DOHH2 (cell line): Measurements from ENCODE around the gene DOCK1.
"Not testable (repeated sequence)": the region's sequence is repeated elsewhere in the genome, so short reads cannot be mapped to it uniquely, and the experiment has no call there.

ENCODE experiments used
- H3F3A ChIP-seq: fragments of 200-600 bp; sonication (generic), shearing (Covaris generic); 2 replicates; pipeline ENCODE4 v1.6.0; 2016; ENCODE audit warnings: antibody characterized with exemption, mild to moderate bottlenecking; ENCODE audit not compliant: control insufficient read depth, insufficient read depth
- H3K27ac ChIP-seq: fragments of 200-600 bp; sonication (generic); 2 replicates; pipeline ENCODE4 v1.5.1; 2014; ENCODE audit warnings: low read depth, mild to moderate bottlenecking, low read length, moderate library complexity
- H3K27me3 ChIP-seq: fragments of 200-600 bp; sonication (generic); 2 replicates; pipeline ENCODE4 v1.6.1; 2014; ENCODE audit warnings: mild to moderate bottlenecking, low read length, mixed read lengths; ENCODE audit not compliant: control insufficient read depth
- H3K36me3 ChIP-seq: fragments of 200-600 bp; sonication (generic); 2 replicates; pipeline ENCODE4 v1.6.1; 2014; ENCODE audit warnings: mild to moderate bottlenecking, low read length, moderate library complexity, mixed read lengths; ENCODE audit not compliant: control insufficient read depth
- H3K4me1 ChIP-seq: fragments of 200-600 bp; sonication (generic); 2 replicates; pipeline ENCODE4 v1.6.1; 2014; ENCODE audit warnings: mild to moderate bottlenecking, low read length, mixed read lengths; ENCODE audit not compliant: control insufficient read depth
- H3K4me2 ChIP-seq: fragments of 200-600 bp; sonication (generic); 2 replicates; pipeline ENCODE4 v1.6.0; 2014; ENCODE audit warnings: mild to moderate bottlenecking, low read length, moderate library complexity
- H3K4me3 ChIP-seq: fragments of 200-600 bp; sonication (generic); 2 replicates; pipeline ENCODE4 v1.5.1; 2014; ENCODE audit warnings: mild to moderate bottlenecking, low read length, mixed read lengths
- H3K79me2 ChIP-seq: fragments of 200-600 bp; sonication (generic); 2 replicates; pipeline ENCODE4 v1.6.1; 2014; ENCODE audit warnings: mild to moderate bottlenecking, low read length, mixed read lengths; ENCODE audit not compliant: control insufficient read depth
- H3K9me2 ChIP-seq: fragments of 200-600 bp; sonication (generic); replicated peaks from 2 replicates; pipeline ENCODE4 v1.6.1; 2014; ENCODE audit warnings: mild to moderate bottlenecking, low read length, mixed read lengths; ENCODE audit not compliant: control insufficient read depth
- H3K9me3 ChIP-seq: fragments of 200-600 bp; sonication (generic); 2 replicates; pipeline ENCODE4 v1.6.1; 2014; ENCODE audit warnings: antibody characterized with exemption, low read length, mixed read lengths; ENCODE audit not compliant: control insufficient read depth, insufficient read depth
- H4K20me1 ChIP-seq: fragments of 200-600 bp; sonication (generic); 2 replicates; pipeline ENCODE4 v1.6.0; 2014; ENCODE audit warnings: low read depth, mild to moderate bottlenecking, antibody characterized with exemption, low read length, moderate library complexity; ENCODE audit not compliant: control insufficient read depth, insufficient read depth
- EZH2phosphoT487 ChIP-seq: fragments of 200-600 bp; sonication (generic); IDR thresholded peaks from 2 replicates; pipeline ENCODE4 v1.6.1; 2017; ENCODE audit warnings: borderline replicate concordance, mild to moderate bottlenecking, antibody characterized with exemption, low read length, moderate library complexity, mixed read lengths
- TF ChIP-seq, protein P1 (sequence below): fragments of 200-600 bp; sonication (generic); IDR thresholded peaks from one replicate; pipeline ENCODE4 v1.5.1; 2014; ENCODE audit warnings: antibody characterized with exemption, mild to moderate bottlenecking, low read depth, low read length; ENCODE audit not compliant: poor library complexity, severe bottlenecking

Gene DOCK1

DNA sequence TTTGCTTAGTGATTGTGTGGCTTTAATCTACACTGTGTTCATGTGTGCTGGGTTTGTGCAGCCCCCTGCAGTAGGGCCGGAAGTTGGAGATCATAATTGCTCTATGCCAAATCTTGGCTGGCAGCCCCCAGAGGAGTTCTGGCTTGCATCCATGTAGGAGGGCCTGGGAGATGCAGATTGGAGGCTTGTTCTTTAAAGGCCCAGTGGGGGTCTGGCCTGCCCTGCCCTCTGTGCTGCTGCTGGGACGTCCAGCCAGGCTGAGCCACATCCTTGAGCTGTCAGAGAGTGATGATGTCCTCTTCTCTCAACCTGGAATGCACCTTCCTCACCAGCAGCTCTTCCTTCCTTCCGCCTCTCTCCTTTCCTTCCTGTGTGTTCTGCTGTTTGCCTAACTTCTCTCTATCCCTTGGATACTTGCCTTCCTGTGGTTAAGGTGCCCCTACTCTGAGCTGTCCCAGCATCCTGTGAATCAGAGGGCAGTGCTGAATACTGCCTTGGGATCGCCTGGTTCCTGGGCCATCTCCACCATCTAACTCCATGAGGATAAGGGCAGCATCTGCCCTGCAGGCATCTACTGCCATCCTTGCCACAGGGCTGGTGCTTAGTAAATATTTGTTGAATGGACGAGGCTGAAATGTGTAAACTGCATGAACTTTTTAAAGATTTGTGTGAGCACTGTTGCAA is 30.2 kb downstream of the DOCK1 start:
- TF ChIP-seq EZH2phosphoT487 = no peak
- TF ChIP-seq, protein P1, sequence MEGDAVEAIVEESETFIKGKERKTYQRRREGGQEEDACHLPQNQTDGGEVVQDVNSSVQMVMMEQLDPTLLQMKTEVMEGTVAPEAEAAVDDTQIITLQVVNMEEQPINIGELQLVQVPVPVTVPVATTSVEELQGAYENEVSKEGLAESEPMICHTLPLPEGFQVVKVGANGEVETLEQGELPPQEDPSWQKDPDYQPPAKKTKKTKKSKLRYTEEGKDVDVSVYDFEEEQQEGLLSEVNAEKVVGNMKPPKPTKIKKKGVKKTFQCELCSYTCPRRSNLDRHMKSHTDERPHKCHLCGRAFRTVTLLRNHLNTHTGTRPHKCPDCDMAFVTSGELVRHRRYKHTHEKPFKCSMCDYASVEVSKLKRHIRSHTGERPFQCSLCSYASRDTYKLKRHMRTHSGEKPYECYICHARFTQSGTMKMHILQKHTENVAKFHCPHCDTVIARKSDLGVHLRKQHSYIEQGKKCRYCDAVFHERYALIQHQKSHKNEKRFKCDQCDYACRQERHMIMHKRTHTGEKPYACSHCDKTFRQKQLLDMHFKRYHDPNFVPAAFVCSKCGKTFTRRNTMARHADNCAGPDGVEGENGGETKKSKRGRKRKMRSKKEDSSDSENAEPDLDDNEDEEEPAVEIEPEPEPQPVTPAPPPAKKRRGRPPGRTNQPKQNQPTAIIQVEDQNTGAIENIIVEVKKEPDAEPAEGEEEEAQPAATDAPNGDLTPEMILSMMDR = no peak
- Histone ChIP-seq H3K4me2 (no peak overlapping the region), H3K36me3 (no peaks in the 10 kb centered on the region), H4K20me1 (no peaks in the 10 kb centered on the region), H3K9me3 (no peaks in the 10 kb centered on the region; the same call in 1 of the 2 replicates), H3F3A (no peaks in the 10 kb centered on the region), H3K4me3 (no peak overlapping the region), H3K27me3 (no peaks in the 10 kb centered on the region), H3K4me1 (no peaks in the 10 kb centered on the region), H3K9me2 (no peaks in the 10 kb centered on the region), H3K79me2 (no peaks in the 10 kb centered on the region), H3K27ac (no peak overlapping the region)

DNA sequence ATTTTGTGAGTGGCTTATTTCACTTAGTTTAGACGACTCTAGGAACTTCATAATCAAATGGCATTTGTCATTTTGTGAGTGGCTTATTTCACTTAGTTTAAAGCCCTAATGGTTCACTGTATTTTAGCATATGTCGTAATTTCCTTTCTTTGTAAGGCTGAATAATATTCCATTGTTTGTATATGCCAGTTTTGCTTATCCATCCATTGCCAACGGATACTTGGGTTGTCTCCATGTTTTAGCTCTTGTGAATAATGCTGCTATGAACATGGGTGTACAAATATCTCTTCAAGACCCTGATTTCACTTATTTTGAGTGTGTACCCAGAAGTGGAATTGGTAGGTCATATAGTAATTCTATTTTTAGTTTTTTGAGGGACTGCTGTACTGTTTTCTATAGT is 31.8 kb downstream of the DOCK1 start:
- Histone ChIP-seq H3K27ac (no peak overlapping the region), H3F3A (no peaks in the 10 kb centered on the region), H3K27me3 (no peaks in the 10 kb centered on the region), H3K9me3 (no peaks in the 10 kb centered on the region; the same call in 1 of the 2 replicates), H3K4me3 (no peak overlapping the region), H4K20me1 (no peaks in the 10 kb centered on the region), H3K4me1 (no peaks in the 10 kb centered on the region), H3K36me3 (no peaks in the 10 kb centered on the region), H3K9me2 (no peaks in the 10 kb centered on the region), H3K4me2 (no peak overlapping the region), H3K79me2 (no peaks in the 10 kb centered on the region)
- TF ChIP-seq, protein P1 = no peak
- no peak for TF ChIP-seq EZH2phosphoT487

DNA sequence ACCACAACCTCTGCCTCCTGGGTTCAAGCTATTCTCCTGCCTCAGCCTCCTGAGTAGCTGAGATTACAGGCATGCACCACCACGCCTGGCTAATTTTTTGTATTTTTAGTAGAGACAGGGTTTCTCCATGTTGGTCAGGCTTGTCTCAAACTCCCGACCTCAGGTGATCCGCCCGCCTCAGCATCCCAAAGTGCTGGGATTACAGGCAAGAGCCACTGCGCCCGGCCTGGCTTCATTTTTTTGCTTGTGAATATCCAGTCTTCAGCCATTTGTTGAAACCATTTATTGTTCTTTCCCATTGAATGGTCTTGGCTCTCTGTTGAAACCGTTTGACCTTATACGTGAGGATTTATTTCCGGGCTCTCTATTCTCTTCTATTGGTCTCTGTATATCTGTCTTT is 32.9 kb downstream of the DOCK1 start:
- H3F3A ChIP-seq, H3K4me3 ChIP-seq, H3K4me2 ChIP-seq, H4K20me1 ChIP-seq, H3K9me2 ChIP-seq, H3K9me3 ChIP-seq, H3K27me3 ChIP-seq, H3K79me2 ChIP-seq, H3K4me1 ChIP-seq, H3K27ac ChIP-seq, H3K36me3 ChIP-seq: not testable (repeated sequence)

DNA sequence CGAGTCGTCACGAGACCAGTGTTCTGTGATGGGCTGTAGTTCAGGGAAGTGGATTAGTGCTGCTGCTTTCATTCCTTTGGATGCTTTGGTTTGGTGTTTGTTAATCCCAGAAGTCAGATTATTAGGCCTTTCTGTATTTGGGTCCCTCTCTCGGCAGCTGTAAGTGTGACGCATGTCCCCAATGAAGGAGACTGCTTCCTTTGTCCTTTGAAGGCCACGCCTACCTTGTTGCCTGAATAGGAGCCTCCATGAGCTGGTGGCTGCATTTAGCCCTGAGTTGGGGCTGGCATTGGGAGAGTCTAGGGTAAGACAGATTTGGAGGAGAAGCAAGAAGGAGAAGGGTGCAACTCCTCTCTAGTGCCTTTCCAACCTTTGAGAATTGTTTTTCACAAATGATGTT is 34.5 kb downstream of the DOCK1 start:
- no peaks in the 10 kb centered on the region for H3K36me3 ChIP-seq
- no peaks in the 10 kb centered on the region for H4K20me1 ChIP-seq
- no peaks in the 10 kb centered on the region for H3K79me2 ChIP-seq
- H3K9me2 ChIP-seq = no peaks in the 10 kb centered on the region
- H3K9me3 ChIP-seq = peaks cover 8% of the 10 kb centered on the region; the same call in 1 of the 2 replicates
- H3K27ac ChIP-seq = no peak overlapping the region
- no peak overlapping the region for H3K4me2 ChIP-seq
- TF ChIP-seq EZH2phosphoT487 = no peak
- TF ChIP-seq, protein P1 = no peak
- H3F3A ChIP-seq = no peaks in the 10 kb centered on the region
- H3K4me1 ChIP-seq = no peaks in the 10 kb centered on the region
- H3K27me3 ChIP-seq = no peaks in the 10 kb centered on the region
- no peak overlapping the region for H3K4me3 ChIP-seq
